PC-9 (cell line): ENCODE data around the gene SLC6A3. TPM values are rescaled to one million over a fixed set of nuclear protein-coding genes. Genes with fewer than 3 reads are reported as not detected.
"Not testable (repeated sequence)": the region's sequence is repeated elsewhere in the genome, so short reads cannot be mapped to it uniquely, and the experiment has no call there.

Experiments
- BruUV-seq: library from RNA; stranded (reverse); fragments of 400-500 nt; replicated peaks from 2 replicates; lab custom pipeline; 2021; lab: Mats Ljungman, UMichigan
- CTCF ChIA-PET: fragments of 300-600 bp; sonication (Branson Sonifier 250); formaldehyde crosslinking; loops from one replicate; lab custom pipeline; 2022; ENCODE audit warnings: antibody characterized with exemption; lab: Charles Lee
- POLR2A ChIA-PET: fragments of 300-600 bp; sonication (Branson Sonifier 250); formaldehyde crosslinking; loops from one replicate; lab custom pipeline; 2022; ENCODE audit warnings: antibody characterized with exemption; ENCODE audit not compliant: unreplicated experiment; lab: Charles Lee
- DNase-seq, 2 experiments: peaks; one replicate each; pipeline versions ENCODE4 v3.0.0 to v3.0.0-alpha.2; 2015 to 2022; ENCODE audit warnings: mixed read lengths in 1 of 2
- H2AFZ ChIP-seq: fragments of 200-600 bp; sonication (generic); 2 replicates; pipeline ENCODE4 v1.8.1; 2017; ENCODE audit warnings: antibody characterized with exemption
- H3F3A ChIP-seq: fragments of 200-600 bp; sonication (generic); 2 replicates; pipeline ENCODE4 v1.8.1; 2017; ENCODE audit warnings: antibody characterized with exemption, mild to moderate bottlenecking, low read depth; ENCODE audit not compliant: insufficient read depth
- H3K27ac ChIP-seq: fragments of 200-600 bp; sonication (generic); 2 replicates; pipeline ENCODE4 v1.6.1; 2016; ENCODE audit warnings: mixed run types
- H3K27me3 ChIP-seq: fragments of 200-600 bp; sonication (generic); 2 replicates; pipeline ENCODE4 v1.6.1; 2016; ENCODE audit warnings: low read depth, mixed run types; ENCODE audit not compliant: insufficient read depth
- H3K36me3 ChIP-seq: fragments of 200-600 bp; sonication (generic); 2 replicates; pipeline ENCODE4 v1.6.1; 2016; ENCODE audit warnings: low read depth, mixed run types
- H3K4me1 ChIP-seq: fragments of 200-600 bp; sonication (generic); replicated peaks from 2 replicates; pipeline ENCODE4 v1.6.1; 2016; ENCODE audit warnings: mixed run types; ENCODE audit not compliant: insufficient read depth
- H3K4me2 ChIP-seq: fragments of 200-600 bp; sonication (generic); 2 replicates; pipeline ENCODE4 v1.6.1; 2017; ENCODE audit warnings: mixed run types
- H3K4me3 ChIP-seq: fragments of 200-600 bp; sonication (generic); 2 replicates; pipeline ENCODE4 v1.6.1; 2016; ENCODE audit warnings: mixed run types
- H3K79me2 ChIP-seq: fragments of 200-600 bp; sonication (generic); 2 replicates; pipeline ENCODE4 v1.6.1; 2017; ENCODE audit warnings: low read depth, mixed run types
- H3K9me2 ChIP-seq: fragments of 200-600 bp; sonication (generic); 2 replicates; pipeline ENCODE4 v1.8.1; 2017; ENCODE audit warnings: mild to moderate bottlenecking; ENCODE audit not compliant: insufficient read depth
- H3K9me3 ChIP-seq: fragments of 200-600 bp; sonication (generic); 2 replicates; pipeline ENCODE4 v1.8.1; 2016; ENCODE audit warnings: low read depth; ENCODE audit not compliant: insufficient read depth
- H4K20me1 ChIP-seq: fragments of 200-600 bp; sonication (generic); 2 replicates; pipeline ENCODE4 v1.8.1; 2017; ENCODE audit not compliant: insufficient read depth
- CTCF ChIP-seq: fragments of 200-600 bp; sonication (generic); conservative IDR thresholded peaks from 2 replicates; pipeline ENCODE4 v1.6.1; 2017; ENCODE audit warnings: mixed run types, antibody characterized with exemption, mild to moderate bottlenecking, moderate library complexity
- EZH2 ChIP-seq: fragments of 200-600 bp; sonication (generic); IDR thresholded peaks from 2 replicates; pipeline ENCODE4 v1.8.0; 2017; ENCODE audit warnings: antibody characterized with exemption, low read depth
- intact Hi-C: fragments of 100-400 bp; cut with micrococcal nuclease; formaldehyde crosslinking; loops from one replicate; pipeline ENCODE4 v1.10.0; 2022; ENCODE audit not compliant: unreplicated experiment
- total RNA-seq: library from RNA; stranded (reverse); gene quantifications from 2 replicates; pipeline ENCODE4 v1.2.3, GENCODE V29; 2021

The SLC6A3 gene
- total RNA-seq, 1 experiment from 2014 or later, result not detected

- intact Hi-C loops, result no loop called here
- Histone ChIP-seq H3K27ac (no peak overlapping the region), H3K4me2 (no peak overlapping the region), H2AFZ (no peak overlapping the region), H3K27me3 (peaks cover 98% of the 10 kb centered on the region), H3K4me1 (no peaks in the 10 kb centered on the region), H3K36me3 (no peaks in the 10 kb centered on the region), H3K4me3 (no peak overlapping the region), H3F3A (no peaks in the 10 kb centered on the region), H4K20me1 (peaks cover 5% of the 10 kb centered on the region; the same call in 1 of the 2 replicates), H3K9me2 (no peaks in the 10 kb centered on the region), H3K79me2 (no peaks in the 10 kb centered on the region), H3K9me3 (no peaks in the 10 kb centered on the region)
- DNase-seq, result no peak
- TF ChIP-seq CTCF, result no peak
- TF ChIP-seq EZH2, result no peak
- CTCF ChIA-PET, result interaction anchor here (0.5 kb wide), 1 partner anchor 9 kb away, joined by 20 read pairs; no protein-coding TSS in a partner anchor
- POLR2A ChIA-PET, result interaction anchor here (0.5 to 0.6 kb wide), 2 partner anchors 17 to 95 kb away, joined by 3 to 5 read pairs; no protein-coding TSS in a partner anchor
- BruUV-seq, result no TSS peak
Measured at GRCh38 chr5:1360861-1361260, 84.4 kb downstream of the SLC6A3 start.

DNA sequence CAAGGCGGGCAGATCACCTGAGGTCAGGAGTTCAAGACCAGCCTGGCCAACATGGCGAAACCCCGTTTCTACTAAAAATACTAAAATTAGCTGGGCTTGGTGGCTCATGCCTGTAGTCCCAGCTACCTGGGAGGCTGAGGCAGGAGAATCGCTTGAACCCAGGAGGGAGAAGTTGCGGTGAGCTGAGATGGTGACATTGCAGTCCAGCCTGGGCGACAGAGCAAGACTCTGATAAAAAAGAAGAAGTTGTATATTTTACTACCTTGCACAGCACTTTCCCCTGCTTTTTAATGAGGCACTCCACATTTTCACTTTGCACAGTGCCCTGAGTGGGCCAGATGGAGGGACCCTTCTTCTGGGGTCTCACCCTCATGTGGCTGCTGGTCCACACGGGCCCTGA lies 84.9 kb downstream of the SLC6A3 start:
- POLR2A ChIA-PET, H3K36me3 ChIP-seq, BruUV-seq, intact Hi-C loops, H4K20me1 ChIP-seq, H3F3A ChIP-seq, H3K4me2 ChIP-seq, DNase-seq, H3K4me3 ChIP-seq, H3K27ac ChIP-seq, H3K79me2 ChIP-seq, H2AFZ ChIP-seq, H3K9me2 ChIP-seq, H3K4me1 ChIP-seq, H3K9me3 ChIP-seq: not testable (repeated sequence)
- H3K27me3 ChIP-seq, result peaks cover 100% of the 10 kb centered on the region
- CTCF ChIA-PET, result interaction anchor here (0.5 kb wide), 1 partner anchor 8 kb away, joined by 20 read pairs; no protein-coding TSS in a partner anchor

- ChIA-PET CTCF (no interaction called here), POLR2A (interaction anchor here (0.7 kb wide), 1 partner anchor 266 kb away, joined by 13 read pairs; no protein-coding TSS in a partner anchor)
- Histone ChIP-seq H3K27ac (no peak overlapping the region), H3K36me3 (no peaks in the 10 kb centered on the region), H2AFZ (no peak overlapping the region), H3K79me2 (no peaks in the 10 kb centered on the region), H3F3A (no peaks in the 10 kb centered on the region; the same call in 1 of the 2 replicates), H3K9me3 (no peaks in the 10 kb centered on the region), H3K4me3 (no peak overlapping the region), H3K4me1 (no peaks in the 10 kb centered on the region), H3K9me2 (no peaks in the 10 kb centered on the region), H3K4me2 (peak overlapping the region; percentile 34), H4K20me1 (peaks cover 5% of the 10 kb centered on the region; the same call in 1 of the 2 replicates), H3K27me3 (peaks cover 100% of the 10 kb centered on the region)
- intact Hi-C loops, result no loop called here
- no TSS peak for BruUV-seq
- TF ChIP-seq CTCF (no peak), EZH2 (no peak)
- DNase-seq, result no peak
Measured at GRCh38 chr5:1359713-1360112, 85.5 kb downstream of the SLC6A3 start.
